Esophagus muscularis mucosa (tissue), 4 donors: ENCODE measurements around the gene TTC31.

ENCODE experiments used
- EP300 ChIP-seq: sonication (generic); formaldehyde crosslinking; IDR thresholded peaks from one replicate; pipeline ENCODE4 v1.6.1; 2017; ENCODE audit warnings: antibody characterized with exemption
- POLR2AphosphoS5 ChIP-seq, 2 donors: sonication (generic); formaldehyde crosslinking; IDR thresholded peaks; one replicate each; pipeline ENCODE4 v1.6.1; 2017; ENCODE audit warnings: antibody characterized with exemption in 2 of 2
- TF ChIP-seq, protein P1 (sequence below), 3 experiments: fragments of 200-600 bp in 2 of 3; fragments of 450-650 bp in 1 of 3; sonication (generic) in 2 of 3; IDR thresholded peaks; one replicate each; pipeline ENCODE4 v1.5.1; 2017 to 2019; ENCODE audit warnings: antibody characterized with exemption in 3 of 3, mild to moderate bottlenecking in 2 of 3, moderate library complexity in 1 of 3

DNA sequence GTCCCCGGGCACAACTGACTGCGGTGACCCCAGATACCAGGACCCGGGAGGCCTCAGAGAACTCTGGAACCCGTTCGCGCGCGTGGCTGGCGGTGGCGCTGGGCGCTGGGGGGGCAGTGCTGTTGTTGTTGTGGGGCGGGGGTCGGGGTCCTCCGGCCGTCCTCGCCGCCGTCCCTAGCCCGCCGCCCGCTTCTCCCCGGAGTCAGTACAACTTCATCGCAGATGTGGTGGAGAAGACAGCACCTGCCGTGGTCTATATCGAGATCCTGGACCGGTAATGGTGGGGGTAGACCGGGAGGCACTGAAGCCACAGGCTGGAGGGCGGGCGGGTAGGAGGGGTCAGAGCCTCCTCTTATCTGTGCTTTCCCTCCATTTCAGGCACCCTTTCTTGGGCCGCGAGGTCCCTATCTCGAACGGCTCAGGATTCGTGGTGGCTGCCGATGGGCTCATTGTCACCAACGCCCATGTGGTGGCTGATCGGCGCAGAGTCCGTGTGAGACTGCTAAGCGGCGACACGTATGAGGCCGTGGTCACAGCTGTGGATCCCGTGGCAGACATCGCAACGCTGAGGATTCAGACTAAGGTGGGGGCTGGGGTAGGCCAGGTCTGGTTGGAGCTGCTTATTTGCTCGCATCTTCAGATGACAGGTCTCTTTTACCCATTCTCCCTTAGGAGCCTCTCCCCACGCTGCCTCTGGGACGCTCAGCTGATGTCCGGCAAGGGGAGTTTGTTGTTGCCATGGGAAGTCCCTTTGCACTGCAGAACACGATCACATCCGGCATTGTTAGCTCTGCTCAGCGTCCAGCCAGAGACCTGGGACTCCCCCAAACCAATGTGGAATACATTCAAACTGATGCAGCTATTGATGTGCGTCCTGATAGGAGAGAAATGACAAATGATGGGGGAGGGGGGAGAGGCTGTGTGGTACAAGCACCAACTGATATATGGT lies 47.6 kb downstream of the TTC31 start:
- TF ChIP-seq, protein P1, sequence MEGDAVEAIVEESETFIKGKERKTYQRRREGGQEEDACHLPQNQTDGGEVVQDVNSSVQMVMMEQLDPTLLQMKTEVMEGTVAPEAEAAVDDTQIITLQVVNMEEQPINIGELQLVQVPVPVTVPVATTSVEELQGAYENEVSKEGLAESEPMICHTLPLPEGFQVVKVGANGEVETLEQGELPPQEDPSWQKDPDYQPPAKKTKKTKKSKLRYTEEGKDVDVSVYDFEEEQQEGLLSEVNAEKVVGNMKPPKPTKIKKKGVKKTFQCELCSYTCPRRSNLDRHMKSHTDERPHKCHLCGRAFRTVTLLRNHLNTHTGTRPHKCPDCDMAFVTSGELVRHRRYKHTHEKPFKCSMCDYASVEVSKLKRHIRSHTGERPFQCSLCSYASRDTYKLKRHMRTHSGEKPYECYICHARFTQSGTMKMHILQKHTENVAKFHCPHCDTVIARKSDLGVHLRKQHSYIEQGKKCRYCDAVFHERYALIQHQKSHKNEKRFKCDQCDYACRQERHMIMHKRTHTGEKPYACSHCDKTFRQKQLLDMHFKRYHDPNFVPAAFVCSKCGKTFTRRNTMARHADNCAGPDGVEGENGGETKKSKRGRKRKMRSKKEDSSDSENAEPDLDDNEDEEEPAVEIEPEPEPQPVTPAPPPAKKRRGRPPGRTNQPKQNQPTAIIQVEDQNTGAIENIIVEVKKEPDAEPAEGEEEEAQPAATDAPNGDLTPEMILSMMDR (IDR thresholded peaks at IDR 0.05), result no peak
- TF ChIP-seq POLR2AphosphoS5 (IDR thresholded peaks at IDR 0.05) (peak in 1 of 2 donors; percentile 27), EP300 (no peak)
